ENCODE results near the gene BLCAP.

BLCAP gene

DNA sequence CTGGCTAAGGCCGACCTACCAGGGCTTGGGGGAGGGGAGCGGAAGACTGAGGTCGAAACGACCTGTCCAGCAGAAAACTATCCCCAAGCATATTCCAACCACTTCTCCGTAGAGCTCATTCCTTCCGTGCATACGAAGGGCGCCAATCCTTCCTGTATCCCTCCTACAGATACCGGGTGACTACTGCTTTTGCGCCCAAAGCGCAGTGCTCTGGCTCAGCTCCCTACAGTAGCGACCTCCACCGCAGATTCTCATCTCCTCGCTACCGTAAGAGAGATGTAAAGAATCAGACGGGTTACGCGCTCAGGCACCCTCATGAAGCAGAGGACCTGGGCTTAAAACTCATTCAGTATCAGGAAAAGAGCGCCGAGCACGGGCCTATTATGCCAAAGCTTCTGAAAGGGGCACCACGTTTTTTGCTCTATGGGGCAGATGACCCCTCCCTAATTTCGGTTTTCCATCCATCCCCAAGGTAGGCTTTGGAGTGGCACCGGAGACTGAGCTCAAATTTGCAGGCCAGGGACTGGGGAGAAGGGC, 7.2 kb downstream of the BLCAP start:
- no peak overlapping the region for H3K4me3 ChIP-seq (ENCODE audit: low read length)

GRCh38 chr20:37519508-37520418, 7.9 kb downstream of the BLCAP start:
- DNase-seq (ENCODE audit: low read depth), result no peak
- TF ChIP-seq CTCF (IDR thresholded peaks at IDR 0.05; ENCODE audit: insufficient read depth, low read depth, low read length, missing control alignments), result peak; percentile 12
- no peak overlapping the region for H3K4me3 ChIP-seq (ENCODE audit: low read length)

More for the DNA sequence above, 7.2 kb downstream of the BLCAP start:
- no peak for TF ChIP-seq CTCF (IDR thresholded peaks at IDR 0.05; ENCODE audit: insufficient read depth, low read depth, low read length, missing control alignments)
- no peak for DNase-seq (ENCODE audit: low read depth)

DNA sequence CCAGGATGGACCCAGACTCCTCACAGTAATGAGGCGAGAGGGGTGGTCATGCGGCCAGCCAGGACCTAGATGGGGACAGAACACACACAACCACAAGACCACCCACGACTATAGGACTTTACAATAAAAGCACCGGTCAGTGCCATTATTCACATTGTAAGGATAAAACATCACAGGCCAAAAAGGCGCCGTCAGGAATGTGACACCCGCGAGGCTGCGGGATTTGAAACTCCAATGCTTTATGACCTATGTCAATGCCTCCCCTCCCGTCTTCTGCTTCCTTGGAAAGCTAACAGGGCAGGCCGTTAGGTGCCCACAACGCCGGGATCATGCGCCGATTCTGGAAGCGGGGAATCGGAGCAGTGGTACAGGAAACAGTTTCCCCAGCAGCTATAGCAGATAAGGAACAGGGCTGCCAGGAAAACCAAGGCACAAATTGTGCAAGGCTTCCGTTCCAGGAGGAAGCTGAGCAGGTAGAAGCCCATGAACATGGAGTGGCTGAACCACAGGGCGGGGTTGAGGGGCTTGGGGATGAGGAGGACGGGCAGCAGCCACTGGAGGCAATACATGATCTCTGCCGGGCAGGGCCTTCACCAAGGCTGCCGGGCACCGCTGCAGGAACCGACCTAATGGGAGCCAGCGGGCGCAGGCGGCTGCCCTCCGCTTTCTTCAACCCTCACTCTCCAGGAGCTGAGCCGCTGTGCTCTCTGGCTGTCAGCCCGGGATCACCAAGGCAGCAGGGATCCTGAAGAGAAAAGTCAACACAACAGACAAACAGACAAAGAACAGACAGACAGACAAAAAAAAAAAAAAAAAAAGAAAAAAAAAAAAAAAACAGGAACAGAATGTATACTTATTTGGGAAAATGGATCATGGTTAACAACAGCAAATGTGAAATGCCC, 8.8 kb downstream of the BLCAP start:
- no peak for TF ChIP-seq CTCF (IDR thresholded peaks at IDR 0.05; ENCODE audit: insufficient read depth, low read depth, low read length, missing control alignments)
- H3K4me3 ChIP-seq (ENCODE audit: low read length), result no peak overlapping the region
- no peak for DNase-seq (ENCODE audit: low read depth)

DNA sequence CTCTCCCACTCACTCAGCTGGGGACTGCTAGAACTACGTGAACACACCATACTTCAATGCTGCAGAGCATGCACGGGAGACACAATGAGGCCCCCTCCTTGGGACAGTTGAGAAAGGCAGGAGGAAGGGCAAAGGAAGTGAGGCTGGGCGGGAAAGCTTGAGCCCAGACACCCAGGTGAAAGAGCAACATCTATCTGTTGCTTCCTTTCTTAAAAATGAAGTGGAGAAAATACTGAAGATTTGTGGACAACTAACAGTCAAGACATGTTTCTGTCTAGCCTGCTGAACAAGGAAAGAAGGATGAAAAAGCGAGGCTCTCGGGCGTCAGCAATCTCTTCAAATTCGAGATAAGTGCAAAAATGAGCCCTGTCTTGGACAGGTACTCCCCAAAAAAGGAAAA, 9.6 kb downstream of the BLCAP start:
- no peak for DNase-seq (ENCODE audit: low read depth)
- TF ChIP-seq CTCF (IDR thresholded peaks at IDR 0.05; ENCODE audit: insufficient read depth, low read depth, low read length, missing control alignments), result no peak

GRCh38 chr20:37516811-37517750, 10.6 kb downstream of the BLCAP start:
- no peak for DNase-seq (ENCODE audit: low read depth)
- no peak overlapping the region for H3K4me3 ChIP-seq (ENCODE audit: low read length)
- no peak for TF ChIP-seq CTCF (IDR thresholded peaks at IDR 0.05; ENCODE audit: insufficient read depth, low read depth, low read length, missing control alignments)

More for the DNA sequence above, 9.6 kb downstream of the BLCAP start:
- no peak overlapping the region for H3K4me3 ChIP-seq (ENCODE audit: low read length)

DNA sequence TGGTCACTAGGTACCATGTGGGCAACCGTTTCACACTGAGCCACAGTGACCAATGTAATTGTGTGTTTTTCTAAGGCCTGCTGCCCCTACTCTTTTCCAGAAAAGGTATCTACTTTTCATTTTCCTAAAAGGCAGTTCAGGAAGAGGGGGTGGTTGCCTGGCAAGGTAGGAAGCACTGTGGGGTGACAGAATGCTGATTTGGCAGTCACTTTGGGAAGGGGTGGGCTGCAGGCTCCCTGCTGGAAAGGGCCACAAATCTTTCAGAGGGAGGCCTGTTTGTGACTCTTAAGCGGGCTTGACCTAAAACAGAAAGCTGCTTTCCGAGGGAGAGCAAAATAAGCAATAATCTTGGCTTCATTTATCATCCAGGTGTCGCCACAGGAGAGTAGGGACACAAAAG, 11.8 kb downstream of the BLCAP start:
- DNase-seq (ENCODE audit: low read depth), result no peak
- no peak for TF ChIP-seq CTCF (IDR thresholded peaks at IDR 0.05; ENCODE audit: insufficient read depth, low read depth, low read length, missing control alignments)
- H3K4me3 ChIP-seq (ENCODE audit: low read length), result no peak overlapping the region

All from epithelial cell of esophagus (primary cell).